Measurements from ENCODE around the gene MEF2B. TPM values are rescaled to one million over a fixed set of nuclear protein-coding genes. Genes with fewer than 3 reads are reported as not detected.
A peak's percentile ranks its signal among the peaks of the same experiment; 100 is the strongest.

MEF2B gene
- total and polyA plus RNA-seq, 2 experiments from 2014 or later = 7.4 to 8.3 TPM

- Histone ChIP-seq H3K9me2 (ENCODE audit: insufficient read depth) (no peaks in the 10 kb centered on the region), H4K20me1 (replicated peaks; ENCODE audit: insufficient read depth) (no peaks in the 10 kb centered on the region), H2AFZ (no peak overlapping the region), H3K4me1 (ENCODE audit: insufficient read depth) (no peaks in the 10 kb centered on the region), H3K36me3 (ENCODE audit: insufficient read depth) (no peaks in the 10 kb centered on the region), H3K27me3 (ENCODE audit: insufficient read depth) (no peaks in the 10 kb centered on the region), H3F3A (replicated peaks; ENCODE audit: low read depth) (0 out of 2 replicates have a peak, but pooled peaks cover 4% of the 10 kb centered on the region), H3K4me2 (no peak overlapping the region), H3K4me3 (no peak overlapping the region), H3K27ac (ENCODE audit: low read depth) (no peak overlapping the region), H3K79me2 (replicated peaks; ENCODE audit: insufficient read depth) (no peaks in the 10 kb centered on the region)
- Mint-ChIP-seq H3K4me3 (no peak overlapping the region; the same call in 2 of the 3 replicates), H3K9me3 (no peaks in the 10 kb centered on the region), H3K27ac (no peak overlapping the region), H3K4me1 (peaks cover 10% of the 10 kb centered on the region), H3K27me3 (ENCODE audit: insufficient read depth, low read depth, poor library complexity) (peaks cover 8% of the 10 kb centered on the region), H3K36me3 (ENCODE audit: low read depth) (peaks cover 22% of the 10 kb centered on the region)
- DNase-seq (ENCODE audit: low spot score) = no peak
- TF ChIP-seq, protein P1, sequence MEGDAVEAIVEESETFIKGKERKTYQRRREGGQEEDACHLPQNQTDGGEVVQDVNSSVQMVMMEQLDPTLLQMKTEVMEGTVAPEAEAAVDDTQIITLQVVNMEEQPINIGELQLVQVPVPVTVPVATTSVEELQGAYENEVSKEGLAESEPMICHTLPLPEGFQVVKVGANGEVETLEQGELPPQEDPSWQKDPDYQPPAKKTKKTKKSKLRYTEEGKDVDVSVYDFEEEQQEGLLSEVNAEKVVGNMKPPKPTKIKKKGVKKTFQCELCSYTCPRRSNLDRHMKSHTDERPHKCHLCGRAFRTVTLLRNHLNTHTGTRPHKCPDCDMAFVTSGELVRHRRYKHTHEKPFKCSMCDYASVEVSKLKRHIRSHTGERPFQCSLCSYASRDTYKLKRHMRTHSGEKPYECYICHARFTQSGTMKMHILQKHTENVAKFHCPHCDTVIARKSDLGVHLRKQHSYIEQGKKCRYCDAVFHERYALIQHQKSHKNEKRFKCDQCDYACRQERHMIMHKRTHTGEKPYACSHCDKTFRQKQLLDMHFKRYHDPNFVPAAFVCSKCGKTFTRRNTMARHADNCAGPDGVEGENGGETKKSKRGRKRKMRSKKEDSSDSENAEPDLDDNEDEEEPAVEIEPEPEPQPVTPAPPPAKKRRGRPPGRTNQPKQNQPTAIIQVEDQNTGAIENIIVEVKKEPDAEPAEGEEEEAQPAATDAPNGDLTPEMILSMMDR (conservative IDR thresholded peaks at IDR 0.05; ENCODE audit: low read depth in 2 of 2) = peak in 1 of 2 experiments; percentile 34; a peak in 2 of 4 replicates
- TF ChIP-seq NANOG (IDR thresholded peaks at IDR 0.05; ENCODE audit: borderline replicate concordance) = no peak
- ATAC-seq = peak; percentile 57
Measured at GRCh38 chr19:19154768-19155494, 15.1 kb downstream of the MEF2B start.

- Histone ChIP-seq H3F3A (replicated peaks; ENCODE audit: low read depth) (0 out of 2 replicates have a peak, but pooled peaks cover 4% of the 10 kb centered on the region), H2AFZ (no peak overlapping the region), H3K36me3 (ENCODE audit: insufficient read depth) (no peaks in the 10 kb centered on the region), H3K9me2 (ENCODE audit: insufficient read depth) (no peaks in the 10 kb centered on the region), H3K4me2 (no peak overlapping the region), H3K4me1 (ENCODE audit: insufficient read depth) (no peaks in the 10 kb centered on the region), H4K20me1 (replicated peaks; ENCODE audit: insufficient read depth) (no peaks in the 10 kb centered on the region), H3K27ac (ENCODE audit: low read depth) (no peak overlapping the region), H3K4me3 (no peak overlapping the region), H3K79me2 (replicated peaks; ENCODE audit: insufficient read depth) (no peaks in the 10 kb centered on the region), H3K27me3 (ENCODE audit: insufficient read depth) (no peaks in the 10 kb centered on the region)
- Mint-ChIP-seq H3K4me3 (no peak overlapping the region), H3K27ac (no peak overlapping the region), H3K9me3 (no peaks in the 10 kb centered on the region), H3K4me1 (peaks cover 10% of the 10 kb centered on the region), H3K36me3 (ENCODE audit: low read depth) (peaks cover 21% of the 10 kb centered on the region), H3K27me3 (ENCODE audit: insufficient read depth, low read depth, poor library complexity) (peaks cover 8% of the 10 kb centered on the region)
- ATAC-seq (no peak), DNase-seq (ENCODE audit: low spot score) (no peak)
- TF ChIP-seq POLR2AphosphoS5 (IDR thresholded peaks at IDR 0.05; ENCODE audit: low read depth) (no peak), JUNB (IDR thresholded peaks at IDR 0.05; ENCODE audit: unreplicated experiment) (no peak), NANOG (IDR thresholded peaks at IDR 0.05; ENCODE audit: borderline replicate concordance) (no peak), ZNF331 (CRISPR knock-in tag; IDR thresholded peaks at IDR 0.05; ENCODE audit: low read depth) (no peak), EZH2 (IDR thresholded peaks at IDR 0.05; ENCODE audit: low read depth, unreplicated experiment) (no peak)
- TF ChIP-seq, protein P2, sequence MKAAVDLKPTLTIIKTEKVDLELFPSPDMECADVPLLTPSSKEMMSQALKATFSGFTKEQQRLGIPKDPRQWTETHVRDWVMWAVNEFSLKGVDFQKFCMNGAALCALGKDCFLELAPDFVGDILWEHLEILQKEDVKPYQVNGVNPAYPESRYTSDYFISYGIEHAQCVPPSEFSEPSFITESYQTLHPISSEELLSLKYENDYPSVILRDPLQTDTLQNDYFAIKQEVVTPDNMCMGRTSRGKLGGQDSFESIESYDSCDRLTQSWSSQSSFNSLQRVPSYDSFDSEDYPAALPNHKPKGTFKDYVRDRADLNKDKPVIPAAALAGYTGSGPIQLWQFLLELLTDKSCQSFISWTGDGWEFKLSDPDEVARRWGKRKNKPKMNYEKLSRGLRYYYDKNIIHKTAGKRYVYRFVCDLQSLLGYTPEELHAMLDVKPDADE (IDR thresholded peaks at IDR 0.05) = no peak
- TF ChIP-seq, protein P3, sequence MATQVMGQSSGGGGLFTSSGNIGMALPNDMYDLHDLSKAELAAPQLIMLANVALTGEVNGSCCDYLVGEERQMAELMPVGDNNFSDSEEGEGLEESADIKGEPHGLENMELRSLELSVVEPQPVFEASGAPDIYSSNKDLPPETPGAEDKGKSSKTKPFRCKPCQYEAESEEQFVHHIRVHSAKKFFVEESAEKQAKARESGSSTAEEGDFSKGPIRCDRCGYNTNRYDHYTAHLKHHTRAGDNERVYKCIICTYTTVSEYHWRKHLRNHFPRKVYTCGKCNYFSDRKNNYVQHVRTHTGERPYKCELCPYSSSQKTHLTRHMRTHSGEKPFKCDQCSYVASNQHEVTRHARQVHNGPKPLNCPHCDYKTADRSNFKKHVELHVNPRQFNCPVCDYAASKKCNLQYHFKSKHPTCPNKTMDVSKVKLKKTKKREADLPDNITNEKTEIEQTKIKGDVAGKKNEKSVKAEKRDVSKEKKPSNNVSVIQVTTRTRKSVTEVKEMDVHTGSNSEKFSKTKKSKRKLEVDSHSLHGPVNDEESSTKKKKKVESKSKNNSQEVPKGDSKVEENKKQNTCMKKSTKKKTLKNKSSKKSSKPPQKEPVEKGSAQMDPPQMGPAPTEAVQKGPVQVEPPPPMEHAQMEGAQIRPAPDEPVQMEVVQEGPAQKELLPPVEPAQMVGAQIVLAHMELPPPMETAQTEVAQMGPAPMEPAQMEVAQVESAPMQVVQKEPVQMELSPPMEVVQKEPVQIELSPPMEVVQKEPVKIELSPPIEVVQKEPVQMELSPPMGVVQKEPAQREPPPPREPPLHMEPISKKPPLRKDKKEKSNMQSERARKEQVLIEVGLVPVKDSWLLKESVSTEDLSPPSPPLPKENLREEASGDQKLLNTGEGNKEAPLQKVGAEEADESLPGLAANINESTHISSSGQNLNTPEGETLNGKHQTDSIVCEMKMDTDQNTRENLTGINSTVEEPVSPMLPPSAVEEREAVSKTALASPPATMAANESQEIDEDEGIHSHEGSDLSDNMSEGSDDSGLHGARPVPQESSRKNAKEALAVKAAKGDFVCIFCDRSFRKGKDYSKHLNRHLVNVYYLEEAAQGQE (IDR thresholded peaks at IDR 0.05; ENCODE audit: unreplicated experiment) = no peak
Measured at GRCh38 chr19:19152668-19153384, 17.2 kb downstream of the MEF2B start.
